IPS-18a (cell line): ENCODE measurements around the gene GALNT5.

ENCODE experiments used
- H3K27ac ChIP-seq: one replicate; pipeline ENCODE4 v1.5.1; 2013; ENCODE audit warnings: low read length
- H3K27me3 ChIP-seq: one replicate; pipeline ENCODE4 v1.6.1; 2013; ENCODE audit warnings: mild to moderate bottlenecking, low read length; ENCODE audit not compliant: control insufficient read depth, insufficient read depth
- H3K36me3 ChIP-seq: one replicate; pipeline ENCODE4 v1.6.1; 2013; ENCODE audit warnings: low read depth, low read length; ENCODE audit not compliant: control insufficient read depth
- H3K4me1 ChIP-seq: one replicate; pipeline ENCODE4 v1.6.1; 2013; ENCODE audit warnings: low read depth, low read length; ENCODE audit not compliant: control insufficient read depth
- H3K4me3 ChIP-seq: one replicate; pipeline ENCODE4 v1.5.1; 2013; ENCODE audit warnings: low read length
- H3K9ac ChIP-seq: one replicate; pipeline ENCODE4 v1.6.1; 2013; ENCODE audit warnings: mild to moderate bottlenecking, low read length, moderate library complexity
- H3K9me3 ChIP-seq: one replicate; pipeline ENCODE4 v1.6.1; 2013; ENCODE audit warnings: low read depth, low read length; ENCODE audit not compliant: control insufficient read depth

The GALNT5 gene

DNA sequence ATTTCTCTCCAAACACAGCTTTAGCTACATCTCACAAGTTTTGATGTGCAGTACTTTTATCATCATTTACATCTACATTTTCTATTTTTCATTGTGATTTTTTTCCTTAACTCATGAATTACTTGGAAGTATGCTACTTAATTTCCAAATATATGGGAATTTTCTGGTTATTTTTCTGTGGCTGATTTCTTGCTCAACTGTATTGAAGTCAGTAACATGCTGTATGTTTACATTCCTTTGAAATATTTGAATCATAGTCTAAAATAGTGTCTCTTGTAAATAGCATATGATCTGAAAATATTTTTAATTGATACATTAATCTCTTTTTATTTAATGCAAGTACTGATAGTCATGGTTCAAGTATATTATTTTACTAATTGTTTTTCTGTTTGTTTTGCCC, 26.0 kb upstream of the GALNT5 start:
- no peak overlapping the region for H3K9ac ChIP-seq
- H3K36me3 ChIP-seq = no peaks in the 10 kb centered on the region
- H3K27ac ChIP-seq = no peak overlapping the region
- no peaks in the 10 kb centered on the region for H3K9me3 ChIP-seq
- no peaks in the 10 kb centered on the region for H3K4me1 ChIP-seq
- no peaks in the 10 kb centered on the region for H3K27me3 ChIP-seq
- H3K4me3 ChIP-seq = no peak overlapping the region

DNA sequence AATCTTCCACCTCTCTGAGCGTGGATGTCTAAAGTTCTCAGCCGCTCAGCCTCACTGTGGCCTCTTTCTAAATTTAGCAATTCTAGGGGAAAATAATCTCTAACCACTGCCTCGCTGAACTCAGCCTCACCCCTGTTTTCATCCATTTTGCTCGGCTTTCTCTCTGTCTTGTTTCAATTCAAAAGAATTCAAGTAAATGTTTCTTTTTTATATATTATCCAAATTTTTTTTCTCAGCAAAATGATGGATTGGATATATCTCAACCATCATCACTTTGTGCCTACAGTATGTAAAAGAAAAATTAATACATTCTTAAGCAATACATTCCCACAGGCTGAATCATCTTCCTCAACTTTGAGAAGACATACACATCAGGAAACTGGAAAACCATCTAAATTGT, 24.0 kb upstream of the GALNT5 start:
- no peaks in the 10 kb centered on the region for H3K36me3 ChIP-seq
- no peak overlapping the region for H3K9ac ChIP-seq
- H3K27me3 ChIP-seq = no peaks in the 10 kb centered on the region
- no peaks in the 10 kb centered on the region for H3K4me1 ChIP-seq
- H3K9me3 ChIP-seq = no peaks in the 10 kb centered on the region
- H3K4me3 ChIP-seq = no peak overlapping the region
- H3K27ac ChIP-seq = no peak overlapping the region

DNA sequence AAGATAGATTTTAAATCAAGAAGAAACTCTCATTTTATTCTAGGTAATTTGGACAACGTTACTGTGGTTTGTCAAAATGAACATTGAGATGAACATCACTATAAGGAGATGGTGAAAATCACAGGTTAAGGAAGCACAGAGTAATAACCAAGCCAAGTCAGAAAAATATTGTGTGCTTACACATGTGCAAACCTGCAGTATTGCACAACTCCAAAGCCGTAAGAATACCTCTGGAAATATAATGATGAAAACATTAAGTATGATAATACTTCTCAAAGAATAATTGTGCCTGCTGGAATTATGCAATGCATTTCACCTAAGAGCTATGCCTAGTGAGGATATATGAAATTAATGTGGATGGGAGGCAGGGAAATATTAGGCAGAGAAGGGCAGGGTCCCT, 21.1 kb upstream of the GALNT5 start:
- Histone ChIP-seq H3K9me3 (no peaks in the 10 kb centered on the region), H3K27me3 (no peaks in the 10 kb centered on the region), H3K36me3 (no peaks in the 10 kb centered on the region), H3K9ac (no peak overlapping the region), H3K4me1 (no peaks in the 10 kb centered on the region), H3K4me3 (no peak overlapping the region), H3K27ac (no peak overlapping the region)

DNA sequence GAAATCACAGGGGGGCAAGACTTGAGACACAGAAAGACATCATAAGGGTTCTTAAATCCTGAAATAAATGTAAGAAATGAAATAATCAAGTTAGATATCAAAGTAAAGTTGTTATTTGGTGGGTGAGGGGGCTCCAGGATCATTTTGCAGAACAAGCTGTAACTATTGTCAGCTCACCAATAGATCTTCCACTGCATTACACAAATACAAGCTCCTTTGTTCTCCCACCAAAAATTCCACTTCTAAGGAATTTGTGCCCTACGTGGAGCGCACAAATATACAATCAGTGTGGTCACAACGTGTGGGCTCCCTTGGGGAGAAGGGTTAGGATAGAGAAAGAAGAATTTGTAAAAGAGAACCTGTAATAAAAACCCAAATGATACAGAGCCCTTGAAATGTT, 19.2 kb upstream of the GALNT5 start:
- Histone ChIP-seq H3K9ac (no peak overlapping the region), H3K36me3 (no peaks in the 10 kb centered on the region), H3K4me1 (no peaks in the 10 kb centered on the region), H3K9me3 (no peaks in the 10 kb centered on the region), H3K27ac (no peak overlapping the region), H3K4me3 (no peak overlapping the region), H3K27me3 (no peaks in the 10 kb centered on the region)

DNA sequence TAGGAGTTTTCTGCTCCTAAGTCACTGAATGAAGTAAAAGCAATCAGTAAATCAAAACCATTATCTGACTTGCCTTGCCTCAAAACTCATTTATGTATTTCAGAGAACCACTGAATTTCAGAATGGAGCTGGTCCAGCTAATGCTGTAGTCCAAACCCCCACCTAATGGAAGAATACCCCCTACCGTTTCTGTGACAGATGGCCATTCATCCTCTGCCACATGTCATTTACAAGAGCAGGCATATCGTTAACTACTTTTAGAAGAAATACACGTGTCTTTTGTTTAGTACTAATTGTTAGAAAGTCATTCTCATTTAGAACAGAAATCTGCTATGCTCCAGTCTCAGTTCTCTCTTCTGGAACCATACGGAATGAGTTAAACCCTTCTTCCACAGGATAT, 12.8 kb upstream of the GALNT5 start:
- Histone ChIP-seq H3K4me1 (peaks cover 31% of the 10 kb centered on the region), H3K36me3 (no peaks in the 10 kb centered on the region), H3K4me3 (no peak overlapping the region), H3K9ac (no peak overlapping the region), H3K9me3 (no peaks in the 10 kb centered on the region), H3K27ac (no peak overlapping the region), H3K27me3 (no peaks in the 10 kb centered on the region)

DNA sequence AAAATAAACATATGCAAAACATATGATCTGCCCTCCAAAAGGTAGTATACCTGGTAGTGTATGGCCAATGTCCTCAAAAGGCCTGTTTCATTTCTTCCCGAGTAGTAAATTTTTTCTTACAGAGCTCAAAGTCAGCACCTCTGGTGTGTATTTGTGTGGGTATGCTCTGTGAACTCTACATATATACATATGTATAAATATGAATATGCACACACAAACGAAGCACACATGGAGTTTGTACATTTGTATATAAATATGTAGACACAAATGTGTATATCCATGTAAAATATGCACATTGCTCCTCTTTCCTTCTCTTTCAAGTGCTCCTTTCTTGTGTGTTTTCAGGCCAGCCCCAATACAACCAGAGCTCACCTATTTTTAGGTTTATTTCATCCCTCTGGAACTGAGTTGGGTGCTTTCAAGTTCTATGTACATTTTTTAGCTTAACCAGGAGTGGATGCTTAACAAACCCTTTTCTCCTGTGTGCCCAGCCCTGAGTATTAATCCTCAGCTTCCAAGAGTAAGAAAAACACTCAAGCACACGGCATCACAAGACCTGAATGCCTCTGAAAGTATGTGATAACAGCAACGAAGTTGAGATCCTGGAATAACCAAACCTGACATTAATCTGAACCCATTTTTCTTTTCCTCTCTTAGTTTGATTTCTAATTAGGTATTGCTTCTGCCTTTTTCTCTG, 12.2 kb upstream of the GALNT5 start:
- Histone ChIP-seq H3K4me1 (peaks cover 31% of the 10 kb centered on the region), H3K27me3 (no peaks in the 10 kb centered on the region), H3K27ac (no peak overlapping the region), H3K4me3 (no peak overlapping the region), H3K36me3 (no peaks in the 10 kb centered on the region), H3K9me3 (no peaks in the 10 kb centered on the region), H3K9ac (no peak overlapping the region)

DNA sequence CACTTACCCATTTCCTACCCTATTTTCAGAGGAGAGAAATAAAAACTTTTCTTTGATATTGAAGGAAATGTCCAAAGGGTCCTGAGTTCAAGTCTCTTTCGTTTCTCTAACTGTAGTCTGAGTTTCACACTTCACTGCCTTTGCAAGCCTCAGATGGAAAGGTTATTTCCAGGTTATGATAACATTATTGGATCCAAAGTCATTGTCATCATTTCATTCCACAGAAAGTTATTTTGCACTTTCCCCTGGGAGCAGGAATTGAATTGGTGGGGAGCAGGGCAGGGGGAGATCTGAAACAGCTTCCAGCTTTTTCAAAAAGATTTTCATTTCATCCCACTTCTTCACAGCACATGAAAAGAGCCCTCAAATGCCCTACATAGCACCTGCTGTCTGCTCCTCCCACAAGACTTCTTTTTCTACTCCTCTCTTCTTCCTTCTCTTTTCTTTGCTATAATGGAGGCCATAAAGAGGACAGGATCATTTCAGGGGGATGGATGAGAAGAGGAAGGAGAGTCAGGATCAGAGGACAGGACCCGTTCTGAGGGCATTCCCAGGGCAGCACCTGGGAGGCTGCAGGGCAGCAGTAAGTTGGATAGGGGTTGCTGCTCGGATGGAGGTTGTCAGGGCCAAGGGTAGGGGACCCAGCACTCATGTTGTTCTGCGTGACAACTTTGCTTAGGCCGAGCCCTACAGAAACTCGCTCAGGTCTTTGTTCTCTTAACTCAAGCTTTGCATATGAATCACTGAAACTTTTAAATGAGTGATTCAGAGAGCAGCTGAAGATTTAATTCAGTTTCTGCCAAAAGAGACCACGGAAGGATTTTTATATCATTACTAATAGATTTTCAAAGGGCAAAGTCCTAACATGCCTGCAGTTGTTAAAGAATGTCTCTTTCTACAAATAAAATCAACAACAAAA, 11.4 kb upstream of the GALNT5 start:
- Histone ChIP-seq H3K27ac (peak overlapping the region; percentile 21), H3K9me3 (no peaks in the 10 kb centered on the region), H3K4me3 (peak overlapping the region; percentile 4), H3K36me3 (no peaks in the 10 kb centered on the region), H3K4me1 (peaks cover 31% of the 10 kb centered on the region), H3K27me3 (no peaks in the 10 kb centered on the region), H3K9ac (peak overlapping the region; percentile 26)

DNA sequence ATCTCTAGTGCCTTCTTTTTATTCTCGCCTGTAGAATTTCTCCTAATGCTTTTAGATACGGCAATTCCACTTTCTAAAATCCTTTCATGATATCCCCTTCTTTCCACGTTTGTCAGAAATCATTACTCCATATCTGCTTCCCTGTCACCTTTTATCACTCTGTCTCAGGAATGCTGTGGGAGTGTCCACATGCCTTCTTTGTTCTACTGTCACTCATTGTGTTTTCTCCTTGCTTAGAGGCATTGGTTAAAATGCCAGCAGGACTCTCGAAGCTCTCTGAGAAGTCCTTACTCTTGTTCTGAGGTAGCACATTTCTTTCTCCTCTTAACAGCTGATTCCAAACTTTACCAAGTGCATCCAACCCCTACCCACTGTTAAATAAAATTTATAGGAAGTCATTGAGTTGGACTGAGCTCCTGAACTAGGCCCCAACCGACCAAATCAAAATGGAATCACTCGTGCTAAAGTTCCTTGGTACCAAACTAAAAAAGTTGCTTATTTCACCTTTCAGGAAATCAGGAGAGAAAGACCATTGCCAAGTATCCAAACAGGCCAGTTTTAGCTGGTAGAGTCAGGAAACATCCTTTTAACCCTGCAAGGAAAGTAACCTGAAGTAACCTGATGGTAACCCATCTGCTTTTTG, 10.6 kb upstream of the GALNT5 start:
- Histone ChIP-seq H3K9ac (peak overlapping the region; percentile 26), H3K9me3 (no peaks in the 10 kb centered on the region), H3K4me3 (peak overlapping the region; percentile 4), H3K27me3 (no peaks in the 10 kb centered on the region), H3K4me1 (peaks cover 31% of the 10 kb centered on the region), H3K27ac (no peak overlapping the region), H3K36me3 (no peaks in the 10 kb centered on the region)

DNA sequence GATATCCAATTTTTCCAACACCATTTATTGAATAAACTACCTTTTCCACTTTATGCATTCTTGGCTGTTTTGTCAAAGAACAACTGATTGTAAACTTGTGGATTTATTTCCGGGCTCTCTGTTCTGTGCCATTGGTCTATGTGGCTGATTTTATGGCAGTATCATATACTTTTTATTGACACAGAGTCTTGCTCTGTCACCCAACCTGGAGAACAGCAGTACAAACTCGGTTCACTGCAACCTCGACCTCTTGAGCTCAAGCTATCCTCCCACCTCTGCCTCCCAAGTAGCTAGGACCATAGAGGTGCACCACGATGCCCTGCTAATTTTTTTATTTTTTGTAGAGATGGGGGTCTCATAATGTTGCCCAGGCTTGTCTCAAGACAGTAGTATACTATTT, 6.7 kb upstream of the GALNT5 start:
- no peaks in the 10 kb centered on the region for H3K36me3 ChIP-seq
- no peak overlapping the region for H3K9ac ChIP-seq
- no peaks in the 10 kb centered on the region for H3K27me3 ChIP-seq
- H3K4me1 ChIP-seq = peaks cover 14% of the 10 kb centered on the region
- no peak overlapping the region for H3K27ac ChIP-seq
- H3K9me3 ChIP-seq = no peaks in the 10 kb centered on the region
- H3K4me3 ChIP-seq = no peak overlapping the region

DNA sequence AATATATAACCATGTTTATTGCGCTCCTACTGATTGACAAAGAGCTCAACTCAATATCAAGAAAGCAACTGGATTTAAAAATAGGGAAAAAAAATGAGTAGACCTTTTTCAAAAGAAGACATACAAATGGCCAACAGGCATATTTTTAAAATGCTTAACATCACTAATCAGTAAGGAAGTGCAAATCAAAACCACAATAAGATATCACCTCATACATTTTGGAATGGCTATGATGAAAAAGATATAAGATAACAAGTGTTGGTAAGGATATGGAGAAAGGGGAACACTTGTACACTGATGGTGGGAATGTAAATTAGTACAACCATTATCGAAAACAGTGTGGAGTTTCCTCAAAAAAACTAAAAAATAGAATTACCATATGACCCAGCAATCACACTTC, 5.6 kb upstream of the GALNT5 start:
- Histone ChIP-seq H3K9ac (no peak overlapping the region), H3K9me3 (no peaks in the 10 kb centered on the region), H3K4me1 (peaks cover 3% of the 10 kb centered on the region), H3K27ac (no peak overlapping the region), H3K27me3 (no peaks in the 10 kb centered on the region), H3K36me3 (no peaks in the 10 kb centered on the region), H3K4me3 (no peak overlapping the region)

DNA sequence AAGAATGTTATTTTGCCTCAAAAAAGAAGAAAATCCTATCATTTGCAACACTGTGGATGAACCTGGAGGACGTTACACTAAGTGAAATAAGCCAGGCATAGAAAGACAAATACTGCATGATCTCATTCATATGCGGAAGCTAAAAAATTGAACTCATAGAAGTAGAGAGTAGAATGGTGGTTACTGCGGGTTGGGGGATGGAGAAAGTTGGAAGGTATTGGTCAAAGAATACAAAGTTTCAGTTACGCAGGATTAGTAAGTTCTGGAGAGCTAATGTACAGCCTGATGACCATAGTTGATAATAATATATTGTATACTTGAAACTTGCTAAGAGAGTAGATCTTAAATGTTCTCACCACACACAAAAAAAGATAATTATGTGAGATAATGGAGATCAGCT, 5.0 kb upstream of the GALNT5 start:
- Histone ChIP-seq H3K4me1 (no peaks in the 10 kb centered on the region), H3K27ac (no peak overlapping the region), H3K9ac (no peak overlapping the region)

More for the DNA sequence above, 5.0 kb upstream of the GALNT5 start:
- Histone ChIP-seq H3K9me3 (no peaks in the 10 kb centered on the region), H3K27me3 (no peaks in the 10 kb centered on the region), H3K36me3 (no peaks in the 10 kb centered on the region), H3K4me3 (no peak overlapping the region)
